Stimulated activated naive CD8-positive, alpha-beta T cell treated with anti-CD3 and anti-CD28 coated beads, Interleukin-15, Interleukin-2, amounts not matched to agents 100 U/mL and 50 U/mL, for 24 hours (primary cell): Measurements from ENCODE around the gene SNORC.
A peak's percentile ranks its signal among the peaks of the same experiment; 100 is the strongest.
"Not testable (repeated sequence)": the region's sequence is repeated elsewhere in the genome, so short reads cannot be mapped to it uniquely, and the experiment has no call there.

ENCODE experiments used
- ATAC-seq: fragments of 150-1000 bp; cut with Tn5 transposase; one replicate; pipeline ENCODE4 v1.10.0; 2021
- DNase-seq: peaks from one replicate; pipeline ENCODE4 v3.0.0; 2021

Gene SNORC

DNA sequence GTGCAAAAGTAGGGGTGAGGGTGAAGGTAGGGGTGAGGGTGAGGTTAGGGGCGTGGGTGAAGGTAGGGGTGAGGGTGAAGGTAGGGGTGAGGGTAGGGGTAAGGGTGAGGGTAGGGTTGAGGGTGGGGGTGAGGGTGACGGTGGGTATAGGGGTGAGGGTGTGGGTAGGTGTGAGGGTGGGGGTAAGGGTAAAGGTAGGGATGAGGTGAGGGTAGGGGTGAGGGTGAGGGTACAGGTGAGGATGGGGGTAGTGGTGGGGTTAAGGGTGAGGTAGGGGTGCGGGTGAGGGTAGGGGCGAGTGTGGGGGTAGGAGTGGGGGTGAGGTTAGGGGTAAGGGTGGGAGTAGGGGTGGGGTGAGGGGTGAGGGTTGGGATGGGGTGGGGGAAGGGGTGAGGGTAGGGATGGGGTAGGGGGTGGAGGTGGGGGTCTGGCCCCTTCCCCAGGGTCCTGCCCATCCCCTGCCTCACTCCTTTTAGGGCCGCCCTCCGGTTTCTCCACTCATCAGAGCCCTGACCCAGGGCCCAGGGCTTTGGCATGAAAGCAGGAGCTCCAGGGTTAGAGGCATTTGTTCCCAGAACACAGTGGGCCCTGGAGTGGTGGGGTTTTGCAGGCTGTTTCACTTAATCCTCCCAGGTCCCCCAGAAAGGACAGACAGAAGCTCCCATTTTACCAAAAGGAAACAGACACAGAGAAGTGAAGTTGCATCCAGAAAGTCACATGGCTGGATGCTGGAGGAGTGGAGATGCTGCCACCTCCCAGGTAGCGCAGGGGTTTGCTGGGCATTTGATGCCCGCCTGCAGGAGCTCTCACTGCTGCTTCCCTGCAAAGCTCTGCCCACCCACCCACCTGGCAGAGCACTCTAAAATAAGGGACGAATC, 26.9 kb downstream of the SNORC start:
- DNase-seq (no peak), ATAC-seq (no peak)

DNA sequence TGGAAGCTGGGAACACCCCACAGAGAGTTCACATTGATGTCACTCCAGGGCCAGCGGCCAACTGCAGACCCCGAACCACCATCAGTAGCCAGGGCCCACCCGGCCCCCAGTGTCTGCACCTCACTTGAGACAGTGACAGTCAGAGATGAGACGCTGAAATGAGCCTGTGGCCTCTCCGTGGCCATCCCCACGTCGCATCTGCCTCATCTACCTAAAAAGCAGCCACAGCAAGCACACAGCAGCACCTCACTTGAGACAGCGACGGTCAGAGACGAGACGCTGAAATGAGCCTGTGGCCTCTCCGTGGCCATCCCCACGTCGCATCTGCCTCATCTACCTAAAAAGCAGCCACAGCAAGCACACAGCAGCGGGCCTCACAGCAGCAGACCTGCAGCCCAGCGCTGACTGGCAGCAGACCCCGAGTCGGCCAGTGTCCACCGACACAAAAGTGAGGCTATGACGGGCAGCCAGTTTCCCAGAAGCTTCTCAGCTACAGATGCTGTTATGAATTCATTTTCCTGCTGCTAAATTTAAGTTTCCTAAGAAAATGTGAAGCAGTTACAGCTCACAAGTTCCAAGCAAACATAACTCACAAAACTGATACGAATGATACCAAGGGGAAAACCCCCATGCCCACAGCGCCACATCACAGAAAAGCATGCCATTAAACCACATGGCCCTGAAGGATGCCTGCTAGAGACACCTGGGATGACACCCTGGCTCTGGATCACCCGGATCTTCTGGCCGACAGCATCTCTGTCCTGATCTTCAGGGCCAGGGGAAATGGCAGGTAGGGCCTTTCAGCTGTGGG, 27.7 kb downstream of the SNORC start:
- peak; percentile 65 for DNase-seq
- ATAC-seq = peak; percentile 84

DNA sequence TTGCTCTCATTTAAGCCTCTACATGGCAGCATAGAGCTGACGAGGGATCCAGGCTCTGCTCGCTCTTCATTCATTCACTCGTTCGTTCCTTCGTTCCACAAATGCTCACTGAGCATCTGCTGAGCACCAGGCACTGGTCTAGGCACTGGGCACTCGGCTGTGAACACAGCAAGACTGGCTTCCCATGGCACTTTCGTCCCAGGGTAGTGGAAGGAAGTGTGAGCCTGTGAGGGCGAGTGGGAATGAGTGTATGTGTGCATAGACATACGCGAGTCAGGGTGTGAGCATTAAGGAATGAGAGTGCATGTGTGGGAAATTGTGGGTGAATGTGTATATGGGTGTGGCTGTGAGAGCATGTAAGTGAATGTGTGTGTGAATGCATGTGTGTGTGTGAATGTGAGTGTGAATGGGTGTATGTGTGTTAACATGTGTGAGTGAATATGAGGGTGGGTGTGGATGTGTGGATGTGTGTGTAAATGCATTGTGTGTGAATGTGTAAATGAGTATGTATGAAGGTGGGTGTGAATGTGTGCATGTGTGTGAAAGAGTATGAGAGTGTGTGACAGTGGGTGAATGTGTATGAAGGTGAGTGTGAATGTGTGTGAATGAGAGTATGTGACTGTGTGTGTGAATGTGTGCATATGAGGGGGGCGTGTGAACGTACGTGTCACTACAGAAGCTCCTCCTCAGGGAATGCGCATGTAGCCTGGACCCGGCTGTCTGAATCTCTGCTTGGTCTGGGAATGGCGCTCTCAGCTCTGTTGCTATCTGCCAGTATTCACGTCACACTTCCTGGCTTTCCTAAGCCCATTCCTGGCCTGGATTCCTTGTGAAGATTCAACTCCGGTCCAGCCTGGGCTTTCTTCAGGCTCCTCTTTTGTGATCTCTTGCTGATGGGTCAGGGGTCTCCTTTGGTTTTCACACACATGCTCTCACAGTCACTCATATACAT, 28.8 kb downstream of the SNORC start:
- ATAC-seq (no peak), DNase-seq (no peak)

DNA sequence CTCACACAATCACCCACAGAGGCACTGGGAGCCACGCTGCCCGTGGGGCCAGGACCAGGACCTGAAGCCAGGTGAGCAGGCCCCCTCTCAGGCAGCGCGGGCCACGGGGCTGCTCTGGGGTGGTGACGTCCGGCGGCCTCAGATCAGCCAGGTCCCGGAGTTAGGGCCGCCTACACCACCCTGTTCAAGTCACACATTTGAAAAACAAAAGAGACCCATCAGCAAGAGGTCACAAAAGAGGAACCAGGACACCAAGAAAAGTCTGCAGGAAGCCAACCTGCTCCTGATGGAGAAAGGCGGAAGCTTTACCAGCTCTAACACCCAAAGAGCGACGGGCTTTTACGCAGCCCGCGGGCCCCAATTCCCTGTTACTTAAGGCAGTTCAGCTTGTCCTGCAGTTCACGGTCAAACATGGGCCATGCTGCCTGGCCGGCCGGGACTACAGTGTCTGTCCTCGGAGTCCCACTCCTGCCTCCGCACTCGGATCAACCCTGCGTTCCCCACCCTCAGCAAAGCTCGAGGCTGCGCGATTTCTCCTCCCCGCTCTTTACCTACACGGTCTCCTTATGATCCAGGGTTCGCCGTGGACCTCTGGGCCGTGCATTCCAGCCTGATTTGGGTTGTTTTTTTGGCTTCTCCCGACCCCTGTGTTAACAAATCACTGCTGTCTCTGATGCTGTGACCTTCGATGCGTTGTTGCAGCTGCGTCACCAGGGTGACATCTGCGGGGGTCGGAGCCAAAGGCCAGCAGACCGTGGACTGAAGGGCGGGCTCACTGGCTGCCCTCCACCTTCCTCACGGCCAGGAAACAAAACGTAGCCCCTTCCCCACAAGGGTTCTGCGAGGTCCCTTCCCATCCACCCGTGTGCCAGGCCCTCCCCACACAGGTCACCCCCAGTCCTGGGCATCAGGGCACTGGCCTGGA, 31.0 kb downstream of the SNORC start:
- no peak for DNase-seq
- no peak for ATAC-seq

DNA sequence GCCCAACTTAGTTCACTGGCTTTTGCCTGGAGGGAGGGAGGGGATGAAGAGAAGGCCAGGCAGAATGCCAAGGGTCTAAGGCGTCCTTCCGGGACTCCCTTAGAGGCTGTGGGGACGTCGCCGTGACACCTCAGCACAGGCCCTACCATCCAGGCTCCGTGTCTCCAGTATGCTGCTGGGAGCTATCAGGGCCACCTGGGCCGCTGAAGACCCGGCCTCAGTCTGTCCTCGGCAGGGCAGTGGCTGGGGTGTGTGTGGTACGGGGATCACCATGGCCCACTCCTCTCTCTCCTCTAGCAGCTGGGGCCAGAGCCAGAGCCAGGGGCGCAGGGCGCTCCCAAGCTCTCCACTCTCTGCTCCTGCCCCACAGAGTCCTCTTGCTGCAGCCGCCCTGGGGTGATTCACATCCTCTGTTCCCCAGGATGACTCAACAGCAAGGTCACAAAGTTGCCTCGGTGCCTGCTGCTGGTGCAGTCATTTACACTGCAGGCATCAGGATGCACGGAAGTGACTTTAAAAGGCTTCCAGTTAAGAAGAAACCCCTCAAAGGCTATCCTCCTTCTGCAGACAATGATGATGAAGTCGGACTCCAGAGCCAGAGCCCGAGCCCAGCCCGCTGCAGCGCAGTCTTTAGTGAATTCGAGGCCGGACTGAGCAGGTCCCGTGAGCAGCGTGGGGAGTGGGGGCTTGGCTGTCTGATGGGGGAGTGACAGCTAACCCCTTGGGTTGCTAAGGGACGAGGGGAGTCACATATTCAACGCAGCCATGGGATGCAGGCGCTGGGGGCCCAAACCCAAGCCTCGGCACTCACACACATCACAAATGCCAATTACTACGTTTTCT, 31.9 kb downstream of the SNORC start:
- DNase-seq (peak; percentile 52), ATAC-seq (peak; percentile 88)

DNA sequence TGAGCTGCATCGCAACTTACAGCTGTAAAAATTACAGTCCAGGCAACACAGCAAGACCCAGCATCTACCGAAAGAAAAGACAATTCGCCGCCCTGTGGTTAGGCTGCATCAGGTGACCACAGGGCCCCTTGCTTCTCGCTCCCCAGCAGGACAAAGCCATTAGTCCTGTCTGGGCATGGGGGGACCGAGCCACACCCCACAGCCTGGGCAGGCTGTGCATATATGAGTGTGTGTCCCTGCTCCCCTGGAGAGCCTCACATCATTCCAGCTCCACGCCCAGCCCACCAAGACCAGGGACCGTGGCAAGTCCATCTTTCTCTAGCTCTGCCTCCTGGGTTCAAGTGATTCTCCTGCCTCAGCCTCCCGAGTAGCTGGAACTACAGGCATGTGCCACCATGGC, 33.9 kb downstream of the SNORC start:
- DNase-seq = no peak

DNA sequence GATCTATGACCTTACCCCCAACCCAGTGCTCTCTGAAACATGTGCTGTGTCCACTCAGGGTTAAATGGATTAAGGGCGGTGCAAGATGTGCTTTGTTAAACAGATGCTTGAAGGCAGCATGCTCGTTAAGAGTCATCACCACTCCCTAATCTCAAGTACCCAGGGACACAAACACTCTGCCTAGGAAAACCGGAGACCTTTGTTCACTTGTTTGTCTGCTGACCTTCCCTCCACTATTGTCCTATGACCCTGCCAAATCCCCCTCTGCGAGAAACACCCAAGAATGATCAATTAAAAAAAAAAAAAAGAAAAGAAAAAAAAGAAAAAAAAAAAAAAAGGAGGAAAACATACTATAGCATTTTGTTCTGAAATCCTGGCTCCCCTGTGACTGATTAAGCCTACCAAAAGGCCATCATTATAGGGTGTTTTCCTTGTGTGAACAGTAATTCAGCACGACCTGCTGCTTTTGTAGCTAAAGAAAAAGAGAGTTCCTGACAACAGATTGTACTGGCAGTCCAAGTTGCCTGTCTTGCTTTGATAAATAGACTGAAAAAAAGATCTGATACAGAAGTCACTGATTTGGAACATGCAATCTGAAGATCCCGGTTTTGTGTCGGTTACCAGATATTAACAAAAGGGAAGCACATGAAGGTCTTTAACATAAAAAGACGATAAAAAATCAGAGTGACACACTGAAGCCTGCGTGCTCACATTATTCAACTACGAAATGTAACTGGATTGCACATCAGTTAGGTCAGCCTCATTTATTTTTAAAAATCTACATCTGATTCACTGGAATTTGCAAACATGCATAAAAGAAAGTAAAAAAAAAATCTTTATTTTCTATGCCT, 37.0 kb downstream of the SNORC start:
- DNase-seq, ATAC-seq: not testable (repeated sequence)

More for the DNA sequence above, 33.9 kb downstream of the SNORC start:
- no peak for ATAC-seq

DNA sequence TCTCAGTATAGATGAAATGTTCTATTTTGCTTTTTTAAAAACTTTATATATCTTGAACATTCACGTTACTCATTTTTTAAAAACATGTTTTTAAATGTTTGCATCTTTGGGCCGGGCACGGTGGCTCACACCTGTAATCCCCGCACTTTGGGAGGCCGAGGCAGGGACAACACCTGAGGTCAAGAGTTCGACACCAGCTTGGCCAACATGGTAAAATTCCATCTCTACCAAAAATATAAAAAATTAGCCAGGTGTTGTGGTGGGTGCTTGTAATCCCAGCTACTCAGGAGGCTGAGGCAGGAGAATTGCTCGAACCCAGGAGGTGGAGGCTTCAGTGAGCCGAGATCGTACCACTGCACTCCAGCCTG, 37.6 kb downstream of the SNORC start:
- not testable (repeated sequence) for ATAC-seq

DNA sequence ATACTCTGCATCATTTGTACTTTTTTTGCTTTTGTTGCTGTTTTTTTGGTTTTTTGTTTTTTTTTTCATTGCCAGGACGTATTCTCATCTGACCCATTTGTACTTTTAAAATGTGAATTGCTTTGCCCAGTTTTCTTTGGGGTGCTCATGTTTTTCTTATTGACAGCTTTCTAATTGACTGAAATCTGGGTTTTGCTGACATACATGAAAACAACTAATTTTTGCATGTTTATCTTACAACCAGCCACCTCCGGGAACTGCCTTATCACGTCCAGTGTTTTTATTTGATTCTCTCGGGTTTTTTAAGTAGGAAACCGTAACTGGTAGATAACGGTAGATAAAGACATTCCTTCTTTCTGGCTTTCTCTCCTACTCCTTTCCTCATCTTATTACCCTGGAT, 38.6 kb downstream of the SNORC start:
- ATAC-seq (no peak), DNase-seq (no peak)

More for the DNA sequence above, 37.6 kb downstream of the SNORC start:
- not testable (repeated sequence) for DNase-seq

DNA sequence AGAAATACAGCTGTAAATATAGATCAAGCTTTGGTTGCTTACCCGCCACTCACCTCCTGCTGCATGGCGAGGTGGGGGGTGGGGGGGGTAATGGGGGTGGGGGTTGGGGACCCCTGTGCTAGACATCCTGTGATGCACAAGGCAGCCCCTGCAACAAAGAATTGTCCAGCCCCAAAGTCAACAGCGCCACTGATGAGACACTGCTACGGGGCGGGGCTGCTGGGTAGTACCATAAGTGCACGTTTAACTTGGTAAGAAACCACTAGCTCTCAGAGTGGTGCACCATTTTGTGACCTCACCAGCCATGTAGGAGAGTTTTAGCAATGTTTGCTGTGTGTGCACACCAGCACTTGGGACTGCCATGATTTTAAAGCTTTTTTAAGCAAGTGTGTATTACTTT, 40.3 kb downstream of the SNORC start:
- DNase-seq (no peak), ATAC-seq (no peak)

DNA sequence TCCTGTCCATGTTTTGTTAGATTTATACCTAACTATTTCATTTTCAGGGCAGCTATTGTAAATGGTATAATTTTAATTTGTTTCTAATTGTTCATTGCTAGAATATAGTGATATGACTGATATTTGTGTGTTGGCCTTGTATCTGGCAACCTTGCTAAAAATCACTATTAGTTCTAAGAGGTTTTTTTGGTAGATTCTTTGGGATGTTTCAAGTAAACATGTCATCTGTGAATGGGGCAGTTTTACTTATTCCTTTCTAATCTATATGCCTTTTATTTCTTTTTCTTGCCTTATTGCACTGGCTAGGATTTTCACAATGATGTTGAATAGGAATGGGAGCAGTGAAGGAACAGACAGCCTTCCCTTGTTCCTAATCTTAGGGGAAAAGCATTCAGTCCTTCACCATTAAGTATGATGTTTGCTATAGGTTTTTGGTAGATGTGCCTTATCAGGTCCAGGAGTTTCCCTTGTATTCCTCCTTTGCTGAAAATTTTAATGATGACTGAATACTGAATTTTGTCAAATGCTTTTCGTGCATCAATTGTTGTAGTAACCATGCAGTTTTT, 41.7 kb downstream of the SNORC start:
- no peak for DNase-seq
- ATAC-seq = no peak

DNA sequence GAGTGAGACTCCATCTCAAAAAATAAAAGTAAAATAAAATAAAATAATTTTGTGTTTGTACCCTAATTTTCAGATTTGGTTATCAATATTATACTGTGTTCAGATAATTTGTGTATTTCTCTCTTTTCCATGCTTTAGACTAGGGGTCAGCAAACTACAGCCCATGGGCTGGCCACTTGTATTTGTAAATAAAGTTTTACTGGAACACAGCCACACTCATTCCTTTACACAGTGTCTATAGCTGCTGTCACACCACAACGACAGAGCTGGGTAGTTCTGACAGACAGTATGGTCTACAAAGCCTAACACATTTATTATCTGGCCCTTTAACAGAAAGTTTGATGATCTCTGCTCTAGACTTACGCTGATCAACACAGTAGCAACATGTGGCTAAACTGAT, 43.8 kb downstream of the SNORC start:
- ATAC-seq = no peak
- no peak for DNase-seq

DNA sequence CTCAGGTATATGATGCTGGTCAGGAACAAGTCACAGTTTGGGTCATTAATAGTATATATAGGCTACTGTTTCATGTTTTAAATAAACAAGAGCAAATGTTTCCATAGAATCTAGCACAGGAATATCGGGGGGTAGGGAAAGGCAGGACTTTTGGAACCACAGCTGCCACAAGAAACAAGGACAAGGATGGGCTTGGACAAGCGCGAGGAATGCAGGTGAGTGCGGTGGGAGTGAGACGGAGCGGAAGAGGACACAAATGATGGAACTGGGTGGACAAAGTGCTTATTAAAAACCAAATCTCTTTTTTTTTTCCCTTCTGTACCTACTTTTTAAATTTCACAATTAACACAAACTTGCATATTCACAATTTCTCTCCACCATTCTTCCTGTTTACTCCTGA, 49.1 kb downstream of the SNORC start:
- DNase-seq (no peak), ATAC-seq (no peak)

DNA sequence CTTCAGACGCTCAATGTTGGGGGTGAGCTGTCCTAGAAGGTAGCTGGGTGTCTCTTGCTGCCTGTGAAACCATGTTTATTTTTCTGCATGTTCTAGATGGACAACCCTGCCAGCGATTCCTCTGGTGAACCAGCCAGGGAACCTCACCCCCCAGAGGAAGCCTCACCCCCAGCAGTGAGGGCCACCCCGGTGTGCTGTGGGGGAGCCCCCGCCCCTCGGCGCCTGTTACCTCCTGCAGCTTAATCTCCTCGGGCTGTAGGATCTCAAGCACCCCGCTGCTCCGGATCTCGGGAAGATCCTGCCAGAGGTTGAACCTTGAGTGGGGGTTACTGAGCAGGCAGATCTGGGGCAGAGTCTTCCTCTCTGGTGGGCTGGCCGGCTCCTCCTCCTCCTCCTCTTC, 50.0 kb downstream of the SNORC start:
- DNase-seq (no peak), ATAC-seq (no peak)

DNA sequence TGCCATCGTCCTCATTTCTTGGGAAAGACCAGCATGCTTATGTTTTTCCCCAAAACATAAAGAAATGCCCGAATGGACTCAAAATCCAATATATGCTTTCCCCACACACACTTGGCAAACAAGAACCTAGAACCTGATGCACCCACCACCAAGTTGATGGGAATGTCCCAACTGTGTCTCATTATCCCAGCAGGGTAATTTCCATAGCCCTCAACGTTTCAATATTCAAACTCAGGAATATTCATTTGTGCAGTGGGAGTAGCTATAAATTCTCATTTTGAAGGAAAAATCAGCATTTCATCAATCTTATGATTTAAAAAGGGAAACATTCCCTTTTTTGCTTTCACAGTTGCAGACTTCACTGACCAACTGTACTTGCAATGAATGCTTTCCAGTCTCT, 50.7 kb downstream of the SNORC start:
- no peak for DNase-seq
- no peak for ATAC-seq

DNA sequence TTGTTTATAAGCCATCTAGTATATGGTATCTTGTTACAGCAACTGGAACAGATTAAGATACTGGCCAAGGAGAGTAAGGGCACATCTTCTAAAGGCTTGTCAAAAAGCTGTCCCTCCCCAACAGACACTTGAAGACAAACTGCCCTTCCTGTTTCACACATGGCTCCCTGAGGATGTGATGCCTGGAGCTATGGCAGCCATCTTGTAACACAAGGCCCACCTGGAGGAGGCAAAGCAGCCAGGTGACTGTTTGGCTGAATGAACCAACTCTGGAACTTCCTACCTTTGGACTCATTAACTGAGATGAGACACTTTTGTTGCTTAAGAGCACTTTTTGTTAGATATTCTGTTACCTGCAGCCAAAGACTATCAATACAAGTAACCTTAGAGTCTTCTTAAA, 54.4 kb downstream of the SNORC start:
- ATAC-seq (no peak), DNase-seq (no peak)

DNA sequence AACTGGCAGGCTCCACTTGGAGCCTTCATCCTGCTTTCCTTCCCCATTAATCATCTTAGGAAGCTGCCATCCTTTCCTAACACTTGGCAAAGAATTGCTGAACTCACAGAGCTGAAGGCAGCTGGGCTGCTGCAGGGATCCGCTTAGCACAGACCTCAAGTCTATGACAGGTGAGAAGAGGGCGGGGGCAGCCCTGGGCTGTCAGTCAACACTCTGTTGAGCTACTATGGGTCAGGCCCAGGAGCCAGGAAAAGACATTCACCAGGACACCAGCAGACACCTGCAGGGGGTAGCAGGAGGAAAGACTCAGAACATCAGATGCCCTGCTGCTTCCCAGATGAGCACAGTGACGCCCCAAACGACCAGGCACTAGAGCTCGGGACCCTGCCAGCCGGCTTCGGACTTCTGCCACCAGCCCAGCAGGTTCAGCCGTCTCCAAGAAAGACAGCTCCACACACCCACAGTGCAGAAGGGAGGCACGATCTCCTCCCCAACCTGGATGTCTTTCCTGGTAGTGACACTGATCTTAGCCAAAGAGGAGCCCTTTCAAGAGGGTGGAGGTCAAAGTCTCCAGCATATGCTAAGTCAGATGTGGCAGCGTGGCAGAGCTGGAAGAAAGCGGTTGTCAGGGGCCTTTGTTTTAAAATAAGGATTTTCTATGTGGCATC, 55.2 kb downstream of the SNORC start:
- DNase-seq (no peak), ATAC-seq (no peak)

DNA sequence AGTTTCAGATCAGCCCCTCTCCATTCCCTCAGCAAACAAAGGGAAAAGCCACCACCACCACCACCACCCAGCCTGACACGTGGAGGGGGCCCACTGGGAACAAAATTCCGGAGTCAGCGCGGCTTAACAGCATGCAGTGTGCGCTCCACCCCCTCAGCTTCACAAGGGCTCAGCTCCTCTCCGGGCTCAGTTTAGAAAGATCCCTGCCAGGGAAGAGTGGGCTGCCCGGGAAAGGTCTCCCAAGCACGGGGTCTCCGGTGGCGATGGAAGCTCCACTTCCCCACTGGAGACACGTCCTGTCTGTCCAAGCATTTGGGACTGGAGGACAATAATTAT, 55.7 kb downstream of the SNORC start:
- ATAC-seq (no peak), DNase-seq (no peak)
